Measurements from ENCODE around the gene UBASH3B.

Gene UBASH3B

DNA sequence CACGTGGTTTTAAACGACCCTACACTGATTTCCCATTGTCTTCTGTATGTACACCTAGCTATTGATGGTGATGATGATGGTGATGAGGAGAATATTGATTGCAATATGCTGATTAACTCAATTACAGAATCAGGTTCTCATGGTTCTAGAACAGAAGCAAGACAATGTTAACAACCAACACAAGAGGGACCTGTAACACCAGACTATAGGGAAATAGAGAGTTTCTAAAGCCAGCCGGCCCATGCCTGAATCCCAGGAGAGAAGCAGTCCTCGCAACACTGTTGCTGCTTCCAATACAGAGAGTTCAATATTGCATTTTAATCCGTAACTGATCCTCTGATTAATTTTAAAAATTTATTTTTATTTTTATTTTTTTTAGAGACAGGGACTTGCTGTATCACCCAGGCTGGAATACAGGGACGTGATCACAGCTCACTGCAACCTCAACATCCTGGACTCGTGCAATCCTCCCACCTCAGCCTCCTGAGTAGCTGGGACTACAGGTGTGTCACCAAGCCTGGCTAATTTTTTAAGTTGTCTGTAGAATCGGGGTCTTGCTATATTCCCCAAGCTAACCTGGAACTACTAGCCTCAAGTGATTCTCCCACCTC lies 22.2 kb upstream of the UBASH3B start:
- Mint-ChIP-seq H3K27ac (no peak overlapping the region), H3K9me3 (ENCODE audit: low read depth) (no peaks in the 10 kb centered on the region), H3K4me3 (no peak overlapping the region), H3K27me3 (no peaks in the 10 kb centered on the region), H3K36me3 (no peaks in the 10 kb centered on the region), H3K4me1 (ENCODE audit: low read depth) (peaks cover 28% of the 10 kb centered on the region)

DNA sequence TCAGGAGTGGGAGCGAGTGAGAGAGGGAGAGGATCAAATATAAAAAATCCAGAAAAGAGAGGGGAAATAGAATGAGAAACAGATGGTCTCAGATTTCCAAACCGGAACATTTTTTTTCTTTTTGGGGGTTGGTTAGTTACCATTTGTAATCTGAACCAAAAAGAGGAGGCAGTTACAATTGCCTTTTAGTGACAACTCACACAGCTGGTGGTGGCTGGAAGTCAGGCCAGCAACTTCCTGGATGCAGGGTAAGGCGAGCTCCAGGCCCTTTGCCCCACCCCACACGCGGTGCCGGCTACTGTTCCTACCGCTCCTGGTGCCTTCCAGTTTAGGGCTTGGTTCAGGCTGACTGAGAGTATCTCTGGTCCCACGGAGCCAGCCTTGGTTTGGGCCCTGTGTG lies 21.0 kb upstream of the UBASH3B start:
- peaks cover 25% of the 10 kb centered on the region for H3K4me1 Mint-ChIP-seq (ENCODE audit: low read depth)
- no peaks in the 10 kb centered on the region for H3K27me3 Mint-ChIP-seq
- H3K4me3 Mint-ChIP-seq = no peak overlapping the region
- no peak overlapping the region for H3K27ac Mint-ChIP-seq
- H3K9me3 Mint-ChIP-seq (ENCODE audit: low read depth) = no peaks in the 10 kb centered on the region
- no peaks in the 10 kb centered on the region for H3K36me3 Mint-ChIP-seq

- peaks cover 13% of the 10 kb centered on the region for H3K4me1 Mint-ChIP-seq (ENCODE audit: low read depth)
- no peak overlapping the region for H3K27ac Mint-ChIP-seq
- no peaks in the 10 kb centered on the region for H3K36me3 Mint-ChIP-seq
- no peaks in the 10 kb centered on the region for H3K27me3 Mint-ChIP-seq
- H3K9me3 Mint-ChIP-seq (ENCODE audit: low read depth) = no peaks in the 10 kb centered on the region
- no peak overlapping the region for H3K4me3 Mint-ChIP-seq
Observed at GRCh38 chr11:122637541-122637940, 18.0 kb upstream of the UBASH3B start.

- no peaks in the 10 kb centered on the region for H3K9me3 Mint-ChIP-seq (ENCODE audit: low read depth)
- H3K4me1 Mint-ChIP-seq (ENCODE audit: low read depth) = peaks cover 6% of the 10 kb centered on the region
- no peaks in the 10 kb centered on the region for H3K27me3 Mint-ChIP-seq
- no peak overlapping the region for H3K4me3 Mint-ChIP-seq
- no peak overlapping the region for H3K27ac Mint-ChIP-seq
- no peaks in the 10 kb centered on the region for H3K36me3 Mint-ChIP-seq
Observed at GRCh38 chr11:122642472-122642922, 13.0 kb upstream of the UBASH3B start.

GRCh38 chr11:122642971-122643370 lies 12.6 kb upstream of the UBASH3B start:
- peaks cover 5% of the 10 kb centered on the region for H3K4me1 Mint-ChIP-seq (ENCODE audit: low read depth)
- H3K27ac Mint-ChIP-seq = no peak overlapping the region

GRCh38 chr11:122645847-122646246 lies 9.7 kb upstream of the UBASH3B start:
- H3K9me3 Mint-ChIP-seq (ENCODE audit: low read depth) = no peaks in the 10 kb centered on the region
- H3K36me3 Mint-ChIP-seq = no peaks in the 10 kb centered on the region
- no peak overlapping the region for H3K4me3 Mint-ChIP-seq
- no peak overlapping the region for H3K27ac Mint-ChIP-seq
- peaks cover 4% of the 10 kb centered on the region for H3K4me1 Mint-ChIP-seq (ENCODE audit: low read depth)
- H3K27me3 Mint-ChIP-seq = no peaks in the 10 kb centered on the region

More at GRCh38 chr11:122642971-122643370, 12.6 kb upstream of the UBASH3B start:
- Mint-ChIP-seq H3K36me3 (no peaks in the 10 kb centered on the region), H3K4me3 (no peak overlapping the region), H3K27me3 (no peaks in the 10 kb centered on the region), H3K9me3 (ENCODE audit: low read depth) (no peaks in the 10 kb centered on the region)

GRCh38 chr11:122646549-122647340 lies 8.8 kb upstream of the UBASH3B start:
- Mint-ChIP-seq H3K27me3 (no peaks in the 10 kb centered on the region), H3K4me3 (no peak overlapping the region), H3K27ac (no peak overlapping the region), H3K4me1 (ENCODE audit: low read depth) (peaks cover 4% of the 10 kb centered on the region), H3K9me3 (ENCODE audit: low read depth) (no peaks in the 10 kb centered on the region), H3K36me3 (no peaks in the 10 kb centered on the region)

GRCh38 chr11:122647736-122648275 lies 7.7 kb upstream of the UBASH3B start:
- no peak overlapping the region for H3K4me3 Mint-ChIP-seq
- H3K27ac Mint-ChIP-seq = no peak overlapping the region
- H3K4me1 Mint-ChIP-seq (ENCODE audit: low read depth) = peaks cover 4% of the 10 kb centered on the region
- H3K27me3 Mint-ChIP-seq = no peaks in the 10 kb centered on the region
- H3K36me3 Mint-ChIP-seq = no peaks in the 10 kb centered on the region
- H3K9me3 Mint-ChIP-seq (ENCODE audit: low read depth) = no peaks in the 10 kb centered on the region

DNA sequence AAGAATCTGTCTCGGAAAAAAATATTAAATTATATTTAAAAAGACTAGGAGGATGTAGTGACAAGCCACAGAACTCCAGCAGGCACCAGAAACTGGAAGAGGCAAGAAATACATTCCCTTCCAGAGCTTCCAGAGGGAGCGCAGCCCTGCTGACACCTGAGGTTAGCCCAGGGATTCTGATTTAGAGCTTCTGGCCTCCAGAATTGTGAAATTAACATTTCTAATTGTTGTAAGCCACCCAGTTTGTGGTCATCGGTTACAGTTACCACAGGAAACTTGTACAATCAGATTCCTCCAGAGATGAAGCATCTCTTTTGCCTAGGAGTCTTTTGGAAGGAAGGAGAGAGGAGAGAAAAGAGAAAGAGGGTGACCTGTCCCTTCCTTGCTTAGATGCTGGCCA lies 6.4 kb upstream of the UBASH3B start:
- Mint-ChIP-seq H3K27ac (no peak overlapping the region), H3K27me3 (no peaks in the 10 kb centered on the region), H3K9me3 (ENCODE audit: low read depth) (no peaks in the 10 kb centered on the region), H3K36me3 (no peaks in the 10 kb centered on the region), H3K4me1 (ENCODE audit: low read depth) (peaks cover 6% of the 10 kb centered on the region), H3K4me3 (no peak overlapping the region)

GRCh38 chr11:122650619-122651018 lies 4.9 kb upstream of the UBASH3B start:
- Mint-ChIP-seq H3K27me3 (no peaks in the 10 kb centered on the region), H3K36me3 (no peaks in the 10 kb centered on the region), H3K4me3 (no peak overlapping the region), H3K9me3 (ENCODE audit: low read depth) (no peaks in the 10 kb centered on the region), H3K27ac (no peak overlapping the region), H3K4me1 (ENCODE audit: low read depth) (peaks cover 14% of the 10 kb centered on the region)

DNA sequence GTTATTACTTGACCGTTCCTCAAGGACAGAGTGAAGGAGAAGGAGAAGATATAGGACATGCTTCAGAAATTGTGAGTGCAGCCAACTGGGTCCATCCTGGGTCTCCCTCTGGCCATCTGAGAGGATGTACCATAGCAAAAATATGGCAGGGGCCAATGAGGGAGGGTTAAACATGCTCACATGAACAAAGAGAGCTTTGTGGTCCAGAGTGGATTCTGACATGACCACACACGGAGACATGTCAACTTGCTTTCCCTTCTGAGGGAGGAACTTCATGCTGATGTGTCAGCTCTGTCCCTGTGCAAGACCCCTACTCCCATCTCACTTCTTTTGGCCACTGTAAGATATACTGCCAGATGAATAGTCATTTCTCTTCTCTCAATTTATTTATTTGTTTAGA lies 3.0 kb upstream of the UBASH3B start:
- H3K27ac Mint-ChIP-seq = no peak overlapping the region
- H3K4me3 Mint-ChIP-seq = no peak overlapping the region
- peaks cover 22% of the 10 kb centered on the region for H3K4me1 Mint-ChIP-seq (ENCODE audit: low read depth)
- no peaks in the 10 kb centered on the region for H3K27me3 Mint-ChIP-seq
- no peaks in the 10 kb centered on the region for H3K36me3 Mint-ChIP-seq
- no peaks in the 10 kb centered on the region for H3K9me3 Mint-ChIP-seq (ENCODE audit: low read depth)

DNA sequence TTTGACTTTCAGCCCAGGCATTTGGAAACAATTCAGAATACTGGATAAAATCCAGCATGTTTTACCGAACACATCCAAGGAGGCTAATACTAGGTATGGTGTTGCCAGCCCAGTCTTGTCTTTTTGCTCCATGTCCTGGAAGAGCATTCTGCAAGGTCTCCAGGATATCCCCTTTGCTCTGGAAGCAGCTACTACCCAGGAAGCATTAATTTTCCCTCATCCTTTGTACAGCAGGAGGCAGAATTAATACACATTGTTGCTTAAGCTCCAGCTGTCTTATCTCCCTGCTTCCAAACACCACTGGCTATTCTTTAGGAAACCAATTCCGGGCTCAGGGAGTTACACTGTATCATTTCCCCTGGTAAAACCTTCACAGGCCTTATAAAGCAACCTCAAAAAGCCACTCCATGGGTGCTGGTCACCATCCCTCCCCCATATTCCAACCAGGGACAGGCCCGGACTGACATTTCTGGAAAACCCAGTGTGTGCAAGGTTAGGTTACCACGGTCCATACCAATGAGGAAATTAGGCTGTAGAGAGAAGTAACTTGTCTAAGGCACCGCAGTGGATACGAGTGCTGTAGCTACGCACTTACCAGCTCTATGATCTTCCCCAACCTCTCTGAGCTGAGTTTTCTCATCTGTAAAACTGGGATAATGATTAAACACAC lies 1.5 kb upstream of the UBASH3B start:
- Mint-ChIP-seq H3K9me3 (ENCODE audit: low read depth) (no peaks in the 10 kb centered on the region), H3K36me3 (no peaks in the 10 kb centered on the region), H3K27ac (no peak overlapping the region), H3K27me3 (no peaks in the 10 kb centered on the region), H3K4me3 (no peak overlapping the region), H3K4me1 (ENCODE audit: low read depth) (peaks cover 35% of the 10 kb centered on the region)

GRCh38 chr11:122656073-122656630 lies 630 bp downstream of the UBASH3B start:
- H3K4me1 Mint-ChIP-seq (ENCODE audit: low read depth) = peaks cover 54% of the 10 kb centered on the region
- H3K36me3 Mint-ChIP-seq = no peaks in the 10 kb centered on the region

GRCh38 chr11:122656631-122657101 lies 1.1 kb downstream of the UBASH3B start:
- H3K36me3 Mint-ChIP-seq = no peaks in the 10 kb centered on the region
- H3K27me3 Mint-ChIP-seq = no peaks in the 10 kb centered on the region

More at GRCh38 chr11:122656073-122656630, 630 bp downstream of the UBASH3B start:
- Mint-ChIP-seq H3K27ac (peak overlapping the region; percentile 93), H3K9me3 (ENCODE audit: low read depth) (no peaks in the 10 kb centered on the region), H3K4me3 (peak overlapping the region; percentile 97), H3K27me3 (no peaks in the 10 kb centered on the region)

More at GRCh38 chr11:122656631-122657101, 1.1 kb downstream of the UBASH3B start:
- peak overlapping the region; percentile 93 for H3K27ac Mint-ChIP-seq
- H3K4me1 Mint-ChIP-seq (ENCODE audit: low read depth) = peaks cover 54% of the 10 kb centered on the region
- H3K9me3 Mint-ChIP-seq (ENCODE audit: low read depth) = no peaks in the 10 kb centered on the region
- H3K4me3 Mint-ChIP-seq = peak overlapping the region; percentile 97
